CD4-positive, alpha-beta T cell (primary cell): ENCODE results near the gene C1QTNF8. TPM values are rescaled to one million over a fixed set of nuclear protein-coding genes. Genes with fewer than 3 reads are reported as not detected.

ENCODE experiments used
- ATAC-seq: fragments of 200-7000 bp; cut with Tn5 transposase; one replicate; pipeline ENCODE4 v1.10.0; 2022; ENCODE audit warnings: mild to moderate bottlenecking; ENCODE audit not compliant: poor library complexity
- CTCF ChIA-PET: fragments of 350-600 bp; sonication (Branson Sonifier 250); formaldehyde crosslinking; loops from one replicate; lab custom pipeline; 2021; ENCODE audit warnings: antibody characterized with exemption, inconsistent platforms; lab: Charles Lee
- POLR2A ChIA-PET: fragments of 350-600 bp; sonication (Branson Sonifier 250); formaldehyde crosslinking; loops from one replicate; lab custom pipeline; 2021; ENCODE audit warnings: antibody characterized with exemption, inconsistent platforms; lab: Charles Lee
- DNase-seq, 14 experiments: peaks; one replicate each; pipeline ENCODE4 v3.0.0-alpha.2; 2013 to 2020; ENCODE audit warnings: mixed read lengths in 2 of 14
- H3K27ac ChIP-seq, 2 donors: one replicate each; pipeline versions ENCODE4 v1.5.1 to v1.7.0; 2013; ENCODE audit warnings: low read length in 2 of 2, low read depth in 1 of 2, mild to moderate bottlenecking in 1 of 2
- H3K27me3 ChIP-seq, 2 experiments: 1 replicate in 1 of 2; 2 replicates in 1 of 2; pipeline versions ENCODE4 v1.6.1 to v1.7.0; 2013; ENCODE audit warnings: low read length in 2 of 2, control low read depth in 1 of 2, mild to moderate bottlenecking in 1 of 2, moderate library complexity in 1 of 2; ENCODE audit not compliant: insufficient read depth in 2 of 2, control insufficient read depth in 1 of 2
- H3K36me3 ChIP-seq: one replicate; pipeline ENCODE4 v1.6.1; 2013; ENCODE audit warnings: low read length, control low read depth; ENCODE audit not compliant: insufficient read depth
- H3K4me1 ChIP-seq: one replicate; pipeline ENCODE4 v1.6.1; 2013; ENCODE audit warnings: low read length, control low read depth; ENCODE audit not compliant: insufficient read depth
- H3K4me3 ChIP-seq: one replicate; pipeline ENCODE4 v1.5.1; 2013; ENCODE audit warnings: mild to moderate bottlenecking, low read length, moderate library complexity
- H3K9me3 ChIP-seq, 2 experiments: 1 replicate in 1 of 2; 2 replicates in 1 of 2; pipeline versions ENCODE4 v1.6.1 to v1.7.0; 2013; ENCODE audit warnings: low read length in 2 of 2, mild to moderate bottlenecking in 2 of 2, control low read depth in 1 of 2, moderate library complexity in 1 of 2; ENCODE audit not compliant: control insufficient read depth in 1 of 2, insufficient read depth in 1 of 2
- H3K27ac Mint-ChIP-seq: one replicate; pipeline ENCODE4 v1.8.0; 2020; ENCODE audit warnings: mixed read lengths
- H3K27me3 Mint-ChIP-seq: one replicate; pipeline ENCODE4 v1.8.0; 2021; ENCODE audit warnings: mixed read lengths
- H3K36me3 Mint-ChIP-seq: one replicate; pipeline ENCODE4 v1.8.0; 2021; ENCODE audit warnings: low read depth, mixed read lengths
- H3K4me1 Mint-ChIP-seq: one replicate; pipeline ENCODE4 v1.8.0; 2021; ENCODE audit warnings: low read depth, mixed read lengths
- H3K4me3 Mint-ChIP-seq: one replicate; pipeline ENCODE4 v1.8.0; 2020; ENCODE audit warnings: mild to moderate bottlenecking, mixed read lengths
- H3K9me3 Mint-ChIP-seq: one replicate; pipeline ENCODE4 v1.8.0; 2020; ENCODE audit warnings: mixed read lengths
- intact Hi-C, 2 experiments: fragments of 100-400 bp; cut with DNase I in 1 of 2; cut with micrococcal nuclease in 1 of 2; formaldehyde crosslinking; loops; one replicate each; pipeline versions ENCODE4 v1.15.1 to v1.9.0; 2023 to 2025; cut with DNase I, micrococcal nuclease
- total RNA-seq, 174 experiments: library from RNA in 2 of 174; stranded (reverse) in 2 of 174; gene quantifications; one replicate each; pipeline ENCODE4 v1.2.3 and lab custom pipeline; 2021 to 2026
- TF ChIP-seq, protein P1 (sequence below): fragments of 200-600 bp; IDR thresholded peaks from one replicate; pipeline ENCODE4 v1.8.0; 2022; ENCODE audit warnings: antibody characterized with exemption, mild to moderate bottlenecking

C1QTNF8 gene
- total RNA-seq, 2 experiments from 2014 or later = not detected

DNA sequence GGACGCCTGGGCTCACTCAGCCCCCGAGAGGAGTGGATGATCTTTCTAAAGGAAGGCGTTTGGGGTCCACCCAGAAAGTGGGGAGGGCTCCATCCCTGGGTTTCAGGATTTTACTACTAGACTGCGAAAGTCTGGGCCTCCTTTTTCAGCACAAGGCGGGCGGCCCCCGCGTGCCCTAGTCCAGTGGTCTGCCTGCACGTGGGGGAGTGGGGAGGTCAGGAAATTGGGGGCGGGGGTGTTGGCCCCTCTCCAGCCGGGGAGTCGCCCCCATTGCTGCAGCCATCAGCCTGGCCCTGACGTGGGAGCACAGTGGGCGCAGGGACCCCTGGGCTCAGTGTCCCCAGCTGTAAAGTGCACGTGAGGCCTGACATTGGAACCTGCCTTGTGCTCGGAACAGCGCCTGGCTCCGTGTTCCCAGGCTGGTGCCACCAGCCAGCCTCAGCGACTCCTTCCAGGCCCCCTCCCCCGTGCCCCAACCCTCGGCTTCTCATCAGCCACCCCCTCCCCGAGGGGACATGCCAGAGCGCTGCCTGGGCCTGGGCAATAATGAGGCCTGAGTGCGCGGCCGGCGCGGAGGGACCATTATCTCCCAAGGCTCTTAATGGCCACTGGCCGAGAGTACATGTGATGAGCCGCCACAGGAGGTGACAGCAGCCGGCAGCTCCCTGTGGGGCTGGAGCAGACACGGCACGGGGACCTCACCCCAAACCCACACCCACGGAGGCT lies 2.4 kb upstream of the C1QTNF8 start:
- Mint-ChIP-seq H3K36me3 (no peaks in the 10 kb centered on the region), H3K27me3 (no peaks in the 10 kb centered on the region), H3K4me1 (no peaks in the 10 kb centered on the region), H3K27ac (no peak overlapping the region), H3K9me3 (no peaks in the 10 kb centered on the region), H3K4me3 (no peak overlapping the region)
- ChIA-PET CTCF (no interaction called here), POLR2A (no interaction called here)
- ATAC-seq (no peak), DNase-seq (no peak)
- Histone ChIP-seq H3K36me3 (no peaks in the 10 kb centered on the region), H3K27me3 (peaks cover 3 to 5% of the 10 kb centered on the region in 2 experiments), H3K4me1 (peaks cover 6% of the 10 kb centered on the region), H3K4me3 (no peak overlapping the region), H3K27ac (no peak overlapping the region), H3K9me3 (peaks cover 0 to 3% of the 10 kb centered on the region in 2 experiments)
- intact Hi-C loops = no loop called here
- TF ChIP-seq, protein P1, sequence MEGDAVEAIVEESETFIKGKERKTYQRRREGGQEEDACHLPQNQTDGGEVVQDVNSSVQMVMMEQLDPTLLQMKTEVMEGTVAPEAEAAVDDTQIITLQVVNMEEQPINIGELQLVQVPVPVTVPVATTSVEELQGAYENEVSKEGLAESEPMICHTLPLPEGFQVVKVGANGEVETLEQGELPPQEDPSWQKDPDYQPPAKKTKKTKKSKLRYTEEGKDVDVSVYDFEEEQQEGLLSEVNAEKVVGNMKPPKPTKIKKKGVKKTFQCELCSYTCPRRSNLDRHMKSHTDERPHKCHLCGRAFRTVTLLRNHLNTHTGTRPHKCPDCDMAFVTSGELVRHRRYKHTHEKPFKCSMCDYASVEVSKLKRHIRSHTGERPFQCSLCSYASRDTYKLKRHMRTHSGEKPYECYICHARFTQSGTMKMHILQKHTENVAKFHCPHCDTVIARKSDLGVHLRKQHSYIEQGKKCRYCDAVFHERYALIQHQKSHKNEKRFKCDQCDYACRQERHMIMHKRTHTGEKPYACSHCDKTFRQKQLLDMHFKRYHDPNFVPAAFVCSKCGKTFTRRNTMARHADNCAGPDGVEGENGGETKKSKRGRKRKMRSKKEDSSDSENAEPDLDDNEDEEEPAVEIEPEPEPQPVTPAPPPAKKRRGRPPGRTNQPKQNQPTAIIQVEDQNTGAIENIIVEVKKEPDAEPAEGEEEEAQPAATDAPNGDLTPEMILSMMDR = no peak

DNA sequence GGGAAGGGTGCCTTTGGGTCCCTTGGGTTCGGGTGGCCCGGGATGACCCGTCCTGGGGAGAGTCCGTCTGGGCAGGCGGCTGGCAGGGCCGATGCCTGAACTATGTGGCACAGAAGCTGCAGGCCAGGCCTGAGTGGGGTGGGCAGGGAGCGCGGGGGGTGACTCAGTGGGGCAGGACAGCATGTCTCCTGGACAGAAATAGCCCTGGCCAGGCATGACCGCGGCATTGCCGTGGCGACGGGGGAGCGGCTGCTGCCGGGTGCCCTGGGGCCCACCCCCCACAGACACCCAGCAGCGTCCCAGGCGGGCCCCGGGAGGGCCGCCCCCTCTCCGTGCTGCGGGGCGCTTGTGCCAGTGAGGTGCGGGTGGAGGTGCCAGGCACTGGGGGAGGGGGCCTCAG lies 1.8 kb upstream of the C1QTNF8 start:
- no peaks in the 10 kb centered on the region for H3K27me3 Mint-ChIP-seq
- no peak overlapping the region for H3K4me3 ChIP-seq
- no peak overlapping the region for H3K27ac Mint-ChIP-seq
- no peaks in the 10 kb centered on the region for H3K4me1 ChIP-seq
- intact Hi-C loops = no loop called here
- CTCF ChIA-PET = no interaction called here
- TF ChIP-seq, protein P1 = no peak
- H3K36me3 Mint-ChIP-seq = no peaks in the 10 kb centered on the region
- POLR2A ChIA-PET = no interaction called here
- no peaks in the 10 kb centered on the region for H3K9me3 Mint-ChIP-seq
- H3K9me3 ChIP-seq = no peaks in the 10 kb centered on the region
- no peak for ATAC-seq
- H3K27ac ChIP-seq = no peak overlapping the region
- no peaks in the 10 kb centered on the region for H3K27me3 ChIP-seq
- no peak overlapping the region for H3K4me3 Mint-ChIP-seq
- no peak for DNase-seq
- H3K4me1 Mint-ChIP-seq = no peaks in the 10 kb centered on the region
- H3K36me3 ChIP-seq = no peaks in the 10 kb centered on the region

DNA sequence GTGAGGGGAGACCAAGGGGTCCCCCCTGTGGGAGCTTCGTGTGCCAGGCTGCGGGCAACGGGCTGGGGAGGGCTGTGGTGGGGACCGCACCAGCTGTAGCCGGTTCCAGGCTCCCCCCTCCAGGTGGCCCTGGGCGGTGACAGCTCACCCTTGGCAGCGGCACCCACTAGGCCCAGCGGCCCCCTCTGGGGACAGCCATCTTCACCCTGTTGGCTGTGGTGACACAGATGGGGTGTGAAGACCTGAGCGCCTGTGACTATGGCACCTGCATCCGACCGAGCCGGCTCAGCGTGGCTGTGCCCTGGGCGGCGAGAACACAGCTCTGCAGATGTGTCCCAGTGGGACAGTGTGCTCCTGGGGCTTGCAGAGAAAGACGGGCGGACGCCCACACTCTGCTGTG lies 1.1 kb upstream of the C1QTNF8 start:
- intact Hi-C loops = no loop called here
- H3K36me3 ChIP-seq = no peaks in the 10 kb centered on the region
- no peaks in the 10 kb centered on the region for H3K9me3 ChIP-seq
- H3K4me1 Mint-ChIP-seq = no peaks in the 10 kb centered on the region
- no peak overlapping the region for H3K4me3 Mint-ChIP-seq
- H3K4me1 ChIP-seq = no peaks in the 10 kb centered on the region
- CTCF ChIA-PET = no interaction called here
- no peaks in the 10 kb centered on the region for H3K9me3 Mint-ChIP-seq
- no peaks in the 10 kb centered on the region for H3K27me3 ChIP-seq
- no peak overlapping the region for H3K27ac ChIP-seq
- no peaks in the 10 kb centered on the region for H3K36me3 Mint-ChIP-seq
- no peak for DNase-seq
- TF ChIP-seq, protein P1 = no peak
- ATAC-seq = no peak
- H3K27ac Mint-ChIP-seq = no peak overlapping the region
- no peaks in the 10 kb centered on the region for H3K27me3 Mint-ChIP-seq
- POLR2A ChIA-PET = no interaction called here
- no peak overlapping the region for H3K4me3 ChIP-seq
